Mucosa of descending colon (tissue), 3 donors: ENCODE data around the gene CCDC175. TPM values are rescaled to one million over a fixed set of nuclear protein-coding genes. Genes with fewer than 3 reads are reported as not detected.

Source experiments
- ATAC-seq: fragments of 200-7000 bp; cut with Tn5 transposase; one replicate; pipeline ENCODE4 v1.9.1; 2020; ENCODE audit warnings: mild to moderate bottlenecking, moderate library complexity
- DNase-seq, 3 donors: peaks; one replicate each; pipeline ENCODE4 v3.0.0-alpha.2; 2020
- H3K36me3 ChIP-seq: fragments of 200-600 bp; one replicate; pipeline ENCODE4 v1.8.0; 2021; ENCODE audit warnings: low read depth, mild to moderate bottlenecking
- H3K4me1 ChIP-seq: fragments of 200-600 bp; one replicate; pipeline ENCODE4 v1.8.0; 2021; ENCODE audit warnings: low read depth, mild to moderate bottlenecking
- H3K4me3 ChIP-seq: fragments of 200-600 bp; one replicate; pipeline ENCODE4 v1.8.0; 2021; ENCODE audit warnings: mild to moderate bottlenecking
- H3K9me3 ChIP-seq: fragments of 200-600 bp; one replicate; pipeline ENCODE4 v1.8.0; 2021; ENCODE audit warnings: mild to moderate bottlenecking
- intact Hi-C, 2 donors: fragments of 100-400 bp; cut with DNase I in 1 of 2; cut with micrococcal nuclease in 1 of 2; formaldehyde crosslinking; loops; one replicate each; pipeline versions ENCODE4 v1.11.0 to v1.11.1; 2022; cut with DNase I, micrococcal nuclease
- long read RNA-seq, 2 donors: library from polyadenylated mRNA; unstranded; transcript quantifications; one replicate each; pipeline ENCODE4 v2.0.0, GENCODE V29; 2019 to 2021
- total RNA-seq, 3 donors: library from RNA; stranded (reverse); fragmentation: NEBNext Ultra II Directional in 2 of 3; extraction: Animal tissue kit (Norgen Biotek cat#: 25700) in 2 of 3; gene quantifications; one replicate each; pipeline versions ENCODE4 v1.2.1 to v1.2.4, GENCODE V29; 2021 to 2023
- TF ChIP-seq, protein P1 (sequence below): fragments of 200-600 bp; IDR thresholded peaks from one replicate; pipeline ENCODE4 v1.8.0; 2022; ENCODE audit warnings: antibody characterized with exemption, mild to moderate bottlenecking
- donor health status: DM: no; HTN: no; CAD: no; lungs with moderate emphysema.
- donor health status: DM: no; HTN: no; CAD: no.
- donor health status: DM: no; HTN: yes; CAD: no.

CCDC175 gene
- total RNA-seq: 1 to 10 TPM in 1 of 3 donors, under 1 TPM in 2; 0.09 to 1.6 (median 0.60) TPM
- long read RNA-seq, donor 1: 0 reads
- long read RNA-seq, donor 2, partial matches to known transcripts: 1 of 2 reads
- long read RNA-seq, donor 2, other reads (novel, unspliced or antisense): 1 of 2 reads

DNA sequence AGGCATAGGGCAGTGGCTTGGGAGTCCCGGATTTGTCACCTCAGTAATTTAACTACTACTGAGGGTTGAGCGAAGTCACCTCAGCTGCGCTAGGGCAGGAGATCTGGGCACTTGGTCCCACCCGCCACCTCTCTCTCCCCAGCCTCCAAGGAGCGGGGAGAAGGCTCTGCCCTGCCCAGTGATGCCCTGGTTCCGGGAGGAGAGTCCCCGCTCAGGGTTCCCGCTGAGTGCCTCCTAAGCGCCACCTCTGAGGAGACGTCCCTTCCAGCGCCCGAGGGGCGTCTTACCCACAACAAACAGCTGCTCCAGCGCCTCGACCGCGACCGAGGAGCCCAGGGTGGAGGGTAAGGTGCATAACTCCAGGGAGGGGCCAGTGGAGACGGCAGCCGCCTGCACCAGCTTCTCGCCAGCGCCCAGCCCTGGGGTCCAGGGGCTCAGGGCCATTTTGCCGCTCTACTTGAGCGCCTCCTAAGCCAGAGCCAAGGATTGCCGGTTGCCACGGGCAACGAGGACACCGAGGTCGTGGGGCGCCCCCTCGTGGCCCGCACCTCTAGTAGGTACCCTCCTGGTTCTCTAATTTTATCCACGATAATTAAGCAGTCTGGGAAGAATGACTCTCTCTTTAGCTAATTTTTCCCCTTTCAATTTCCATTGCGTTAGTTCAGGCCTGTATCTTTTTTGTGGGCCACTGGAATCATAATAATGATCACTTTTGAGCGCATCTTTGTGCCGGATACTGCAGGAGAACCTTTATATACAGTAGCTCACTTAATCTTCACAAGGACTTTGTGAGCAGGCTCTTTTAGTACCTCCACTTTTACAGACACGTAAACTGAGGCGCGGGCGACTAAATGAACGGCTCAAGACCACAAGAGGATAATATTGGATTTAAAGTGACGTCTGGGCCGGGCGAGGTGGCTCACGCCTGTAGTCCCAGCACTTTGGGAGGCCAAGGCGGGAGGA is at the start of gene CCDC175:
Gene CCDC175, minus strand, starts transcription at position 481 of the 963 bp plus-strand sequence. Its CDS starts 37 bp downstream, at position 444.
- ATAC-seq: peak; percentile 100
- H3K36me3 ChIP-seq: no peaks in the 10 kb centered on the region
- peak within 1 kb of the TSS; percentile 12 for H3K4me3 ChIP-seq
- TF ChIP-seq, protein P1, sequence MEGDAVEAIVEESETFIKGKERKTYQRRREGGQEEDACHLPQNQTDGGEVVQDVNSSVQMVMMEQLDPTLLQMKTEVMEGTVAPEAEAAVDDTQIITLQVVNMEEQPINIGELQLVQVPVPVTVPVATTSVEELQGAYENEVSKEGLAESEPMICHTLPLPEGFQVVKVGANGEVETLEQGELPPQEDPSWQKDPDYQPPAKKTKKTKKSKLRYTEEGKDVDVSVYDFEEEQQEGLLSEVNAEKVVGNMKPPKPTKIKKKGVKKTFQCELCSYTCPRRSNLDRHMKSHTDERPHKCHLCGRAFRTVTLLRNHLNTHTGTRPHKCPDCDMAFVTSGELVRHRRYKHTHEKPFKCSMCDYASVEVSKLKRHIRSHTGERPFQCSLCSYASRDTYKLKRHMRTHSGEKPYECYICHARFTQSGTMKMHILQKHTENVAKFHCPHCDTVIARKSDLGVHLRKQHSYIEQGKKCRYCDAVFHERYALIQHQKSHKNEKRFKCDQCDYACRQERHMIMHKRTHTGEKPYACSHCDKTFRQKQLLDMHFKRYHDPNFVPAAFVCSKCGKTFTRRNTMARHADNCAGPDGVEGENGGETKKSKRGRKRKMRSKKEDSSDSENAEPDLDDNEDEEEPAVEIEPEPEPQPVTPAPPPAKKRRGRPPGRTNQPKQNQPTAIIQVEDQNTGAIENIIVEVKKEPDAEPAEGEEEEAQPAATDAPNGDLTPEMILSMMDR: peak; percentile 72
- no peaks in the 10 kb centered on the region for H3K9me3 ChIP-seq
- DNase-seq: peak; percentile 88 to 95 (median 92)
- H3K4me1 ChIP-seq: no peaks in the 10 kb centered on the region
- intact Hi-C loops: loop anchor here in 1 of 2 donors (2.0 kb wide), 1 partner anchor 70 kb away; no protein-coding TSS in a partner anchor

DNA sequence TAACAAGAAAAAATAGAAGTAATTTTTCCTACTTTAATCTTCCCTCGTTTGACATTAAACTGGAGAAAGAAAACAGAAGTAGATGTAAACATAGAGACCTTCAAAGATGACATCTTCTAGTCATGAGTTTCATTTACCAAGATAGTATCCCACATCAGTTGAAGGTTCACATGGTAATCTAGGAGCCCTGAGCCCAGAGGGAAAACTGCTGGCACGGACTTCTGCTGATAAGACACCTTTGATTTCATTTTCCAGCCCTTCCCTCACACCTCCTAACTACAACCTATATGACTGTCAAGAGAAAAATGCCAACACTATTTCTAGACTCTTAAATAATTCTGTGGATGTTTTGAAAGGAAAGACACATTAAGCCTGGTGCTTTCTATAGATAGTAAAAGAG is 46.0 kb upstream of the CCDC175 start:
- ATAC-seq (no peak), DNase-seq (no peak)
- Histone ChIP-seq H3K4me1 (no peaks in the 10 kb centered on the region), H3K4me3 (no peak overlapping the region), H3K36me3 (no peaks in the 10 kb centered on the region), H3K9me3 (no peaks in the 10 kb centered on the region)
- intact Hi-C loops: no loop called here
- TF ChIP-seq, protein P1: no peak

DNA sequence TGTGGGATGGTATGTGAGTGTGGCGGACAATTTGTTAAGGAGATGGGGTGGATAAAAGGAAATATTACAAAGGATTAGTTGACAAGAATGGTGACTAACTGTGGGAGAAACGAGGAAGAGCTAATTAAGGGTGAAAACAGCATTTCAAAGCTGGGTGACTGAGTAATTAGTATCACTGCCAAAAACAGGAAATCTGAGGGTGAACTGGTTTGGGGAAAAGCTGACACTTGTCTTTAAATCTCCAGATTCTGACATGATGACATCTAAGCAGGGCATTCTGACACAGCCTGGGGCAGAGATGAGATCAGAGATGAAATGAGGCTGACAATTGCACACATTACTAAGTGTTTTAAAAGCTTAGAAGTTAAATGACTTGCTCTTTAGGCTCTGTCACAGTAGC is 42.4 kb upstream of the CCDC175 start:
- H3K9me3 ChIP-seq: no peaks in the 10 kb centered on the region
- no peaks in the 10 kb centered on the region for H3K36me3 ChIP-seq
- H3K4me3 ChIP-seq: no peak overlapping the region
- intact Hi-C loops: no loop called here
- no peak for ATAC-seq
- H3K4me1 ChIP-seq: no peaks in the 10 kb centered on the region
- TF ChIP-seq, protein P1: no peak
- DNase-seq: no peak

DNA sequence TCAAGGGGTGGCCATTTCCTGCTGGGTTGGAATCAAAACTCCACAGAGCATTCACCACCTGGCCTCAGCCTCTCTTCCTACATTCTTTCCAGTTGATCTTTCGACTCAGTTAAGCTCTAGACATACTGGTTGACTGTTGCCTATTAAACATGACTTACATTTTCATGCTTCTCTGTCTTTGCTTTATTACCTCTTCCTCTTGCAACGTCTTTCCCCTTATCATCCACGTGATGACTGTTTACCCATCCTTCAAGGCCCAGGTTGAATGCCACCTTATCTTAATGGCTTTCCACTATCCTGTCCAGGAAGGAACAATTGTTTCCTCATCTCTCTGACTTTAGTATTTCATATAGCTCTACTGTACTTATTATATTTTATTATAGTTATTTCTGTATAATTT is 24.4 kb upstream of the CCDC175 start:
- peak; percentile 97 for ATAC-seq

DNA sequence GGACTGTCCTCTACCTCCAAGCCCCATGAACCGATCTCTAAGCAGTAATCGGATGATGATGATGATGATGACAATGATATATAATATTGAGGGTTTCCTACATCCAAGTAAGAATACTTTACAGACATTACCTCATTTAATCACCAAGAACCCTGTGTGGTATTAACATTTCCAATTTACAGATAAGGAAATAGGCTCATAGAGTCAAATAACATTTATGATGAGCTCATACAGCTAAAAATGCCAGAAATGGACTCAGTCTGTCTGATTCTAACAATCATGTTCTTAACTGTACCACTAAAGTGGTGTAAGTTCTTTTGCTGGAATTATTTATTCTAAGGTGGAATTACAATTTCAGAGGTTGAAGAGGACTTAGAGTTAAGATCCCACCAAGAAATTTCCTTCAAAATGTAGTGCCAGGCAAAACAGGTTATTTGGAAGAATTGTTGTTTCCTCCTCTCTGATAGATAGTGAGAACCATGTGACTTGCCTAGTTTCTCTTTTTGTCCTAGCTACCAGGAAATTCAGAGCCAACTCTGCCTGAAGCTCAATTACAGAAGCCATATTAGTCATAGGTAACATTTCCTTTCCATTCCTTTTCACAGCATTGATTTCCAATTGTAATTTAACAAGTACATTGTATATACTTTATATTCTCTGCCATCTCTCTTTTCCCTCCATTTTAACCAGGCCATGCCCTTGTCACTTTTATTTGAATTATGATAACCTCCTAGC is 23.8 kb upstream of the CCDC175 start:
- H3K4me3 ChIP-seq: no peak overlapping the region
- ATAC-seq (peak; percentile 67), DNase-seq (no peak)

More for the DNA sequence above, 24.4 kb upstream of the CCDC175 start:
- intact Hi-C loops: no loop called here
- Histone ChIP-seq H3K4me3 (no peak overlapping the region), H3K9me3 (no peaks in the 10 kb centered on the region), H3K36me3 (no peaks in the 10 kb centered on the region), H3K4me1 (peaks cover 6% of the 10 kb centered on the region)
- TF ChIP-seq, protein P1: no peak
- peak in 1 of 3 donors; percentile 22 for DNase-seq

More for the DNA sequence above, 23.8 kb upstream of the CCDC175 start:
- H3K9me3 ChIP-seq: no peaks in the 10 kb centered on the region
- H3K36me3 ChIP-seq: no peaks in the 10 kb centered on the region
- intact Hi-C loops: no loop called here
- peaks cover 6% of the 10 kb centered on the region for H3K4me1 ChIP-seq
- TF ChIP-seq, protein P1: no peak
